DND-41 (cell line): Measurements from ENCODE around the gene NOC3L.

Source experiments
- ATAC-seq: fragments of 200-7000 bp; cut with Tn5 transposase; 3 replicates; pipeline ENCODE4 v1.9.1; 2021; ENCODE audit warnings: low read depth; ENCODE audit not compliant: insufficient read depth
- DNase-seq: peaks from one replicate; pipeline ENCODE4 v3.0.0-alpha.2; 2020
- H2AFZ ChIP-seq: 2 replicates; pipeline ENCODE4 v1.6.0; 2012; ENCODE audit warnings: low read depth, low read length
- H3K27ac ChIP-seq: 2 replicates; pipeline ENCODE4 v1.5.1; 2012; ENCODE audit warnings: low read length, inconsistent platforms
- H3K27me3 ChIP-seq: fragments of 200-600 bp; sonication (generic); 2 replicates; pipeline ENCODE4 v1.6.0; 2012; ENCODE audit warnings: low read length, mild to moderate bottlenecking, inconsistent platforms; ENCODE audit not compliant: insufficient read depth, poor library complexity
- H3K36me3 ChIP-seq: 2 replicates; pipeline ENCODE4 v1.5.1; 2012; ENCODE audit warnings: low read length, inconsistent platforms; ENCODE audit not compliant: insufficient read depth
- H3K4me1 ChIP-seq: 2 replicates; pipeline ENCODE4 v1.5.1; 2012; ENCODE audit warnings: mild to moderate bottlenecking, low read length; ENCODE audit not compliant: insufficient read depth
- H3K4me2 ChIP-seq: 2 replicates; pipeline ENCODE4 v1.6.0; 2012; ENCODE audit warnings: mild to moderate bottlenecking, moderate library complexity, low read length, inconsistent platforms; ENCODE audit not compliant: insufficient read depth
- H3K4me3 ChIP-seq, 2 experiments: fragments of 200-600 bp in 1 of 2; shearing (Covaris generic) in 1 of 2; 2 replicates each; pipeline ENCODE4 v1.5.1; 2012 to 2016; ENCODE audit warnings: inconsistent platforms in 2 of 2, low read length in 2 of 2, mild to moderate bottlenecking in 2 of 2, low read depth in 1 of 2, moderate library complexity in 1 of 2
- H3K79me2 ChIP-seq: 2 replicates; pipeline ENCODE4 v1.6.0; 2012; ENCODE audit warnings: low read length, inconsistent platforms; ENCODE audit not compliant: insufficient read depth
- H3K9ac ChIP-seq: 2 replicates; pipeline ENCODE4 v1.6.0; 2012; ENCODE audit warnings: low read depth, mild to moderate bottlenecking, inconsistent platforms, low read length, moderate library complexity
- H3K9me3 ChIP-seq: 2 replicates; pipeline ENCODE4 v1.5.1; 2012; ENCODE audit warnings: low read length, moderate library complexity, mild to moderate bottlenecking, inconsistent platforms; ENCODE audit not compliant: insufficient read depth, severe bottlenecking
- H4K20me1 ChIP-seq: 2 replicates; pipeline ENCODE4 v1.6.0; 2012; ENCODE audit warnings: low read length; ENCODE audit not compliant: insufficient read depth
- EZH2 ChIP-seq: IDR thresholded peaks from 3 replicates; pipeline ENCODE4 v1.6.1; 2012; ENCODE audit warnings: borderline replicate concordance, low read depth, mild to moderate bottlenecking, moderate library complexity, low read length, inconsistent platforms; ENCODE audit not compliant: severe bottlenecking
- TF ChIP-seq, protein P1 (sequence below): IDR thresholded peaks from 2 replicates; pipeline ENCODE4 v1.5.1; 2012; ENCODE audit warnings: borderline replicate concordance, low read length, moderate library complexity, mild to moderate bottlenecking; ENCODE audit not compliant: poor library complexity, severe bottlenecking; ENCODE audit errors: extremely low read depth

The NOC3L gene

DNA sequence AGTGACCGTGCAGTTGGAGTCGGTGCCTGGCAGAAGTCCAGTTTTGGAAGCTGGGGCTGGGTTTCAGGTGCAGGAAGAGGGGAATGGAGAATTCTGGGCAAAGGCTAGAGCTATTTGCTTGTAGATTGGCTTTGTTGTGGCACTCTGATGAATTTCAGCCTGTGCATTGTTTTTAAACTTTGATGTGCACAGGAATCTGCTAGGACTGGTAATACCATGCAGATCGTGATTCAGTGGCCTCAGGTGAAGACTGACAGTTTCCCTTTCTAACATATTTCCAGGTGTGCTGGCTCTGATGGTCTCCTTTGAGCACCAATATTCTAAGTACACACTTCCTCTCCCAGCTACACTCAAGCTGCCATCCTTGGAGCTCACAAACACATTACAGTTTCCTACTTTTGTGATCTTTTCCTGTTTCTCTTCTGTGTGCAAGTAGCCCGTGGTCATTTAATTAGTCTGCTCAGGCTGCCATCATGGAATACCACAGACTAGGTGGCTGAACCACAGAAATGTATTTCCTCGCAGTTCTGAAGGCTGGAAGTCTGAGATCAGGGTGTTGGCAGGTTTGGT, 55.6 kb downstream of the NOC3L start:
- no peak for DNase-seq
- TF ChIP-seq EZH2 = no peak
- TF ChIP-seq, protein P1, sequence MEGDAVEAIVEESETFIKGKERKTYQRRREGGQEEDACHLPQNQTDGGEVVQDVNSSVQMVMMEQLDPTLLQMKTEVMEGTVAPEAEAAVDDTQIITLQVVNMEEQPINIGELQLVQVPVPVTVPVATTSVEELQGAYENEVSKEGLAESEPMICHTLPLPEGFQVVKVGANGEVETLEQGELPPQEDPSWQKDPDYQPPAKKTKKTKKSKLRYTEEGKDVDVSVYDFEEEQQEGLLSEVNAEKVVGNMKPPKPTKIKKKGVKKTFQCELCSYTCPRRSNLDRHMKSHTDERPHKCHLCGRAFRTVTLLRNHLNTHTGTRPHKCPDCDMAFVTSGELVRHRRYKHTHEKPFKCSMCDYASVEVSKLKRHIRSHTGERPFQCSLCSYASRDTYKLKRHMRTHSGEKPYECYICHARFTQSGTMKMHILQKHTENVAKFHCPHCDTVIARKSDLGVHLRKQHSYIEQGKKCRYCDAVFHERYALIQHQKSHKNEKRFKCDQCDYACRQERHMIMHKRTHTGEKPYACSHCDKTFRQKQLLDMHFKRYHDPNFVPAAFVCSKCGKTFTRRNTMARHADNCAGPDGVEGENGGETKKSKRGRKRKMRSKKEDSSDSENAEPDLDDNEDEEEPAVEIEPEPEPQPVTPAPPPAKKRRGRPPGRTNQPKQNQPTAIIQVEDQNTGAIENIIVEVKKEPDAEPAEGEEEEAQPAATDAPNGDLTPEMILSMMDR = no peak

DNA sequence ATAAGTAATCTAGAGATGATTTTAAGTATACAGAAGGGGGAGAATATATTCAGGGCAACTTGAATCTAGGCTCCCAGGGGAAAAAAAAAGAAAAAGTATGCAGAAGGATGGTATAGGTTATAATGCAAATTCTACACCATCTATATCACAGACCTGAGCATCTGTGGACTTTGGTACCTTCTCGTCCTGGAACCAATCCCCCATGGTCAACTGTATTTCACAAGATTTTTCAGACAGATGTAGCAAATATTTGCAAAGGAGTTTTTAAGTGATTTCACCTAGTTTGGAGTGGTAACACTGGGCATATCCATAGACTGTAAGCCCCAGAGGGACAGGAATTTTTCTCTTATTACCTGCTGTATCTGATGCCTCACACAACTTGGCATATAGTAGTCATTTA, 58.8 kb downstream of the NOC3L start:
- H3K27ac ChIP-seq = no peak overlapping the region
- H3K79me2 ChIP-seq = no peaks in the 10 kb centered on the region
- no peak overlapping the region for H3K4me3 ChIP-seq
- no peak overlapping the region for H2AFZ ChIP-seq
- no peak overlapping the region for H3K4me2 ChIP-seq
- peaks cover 6% of the 10 kb centered on the region; the same call in 1 of the 2 replicates for H3K4me1 ChIP-seq
- DNase-seq (no peak), ATAC-seq (no peak)
- TF ChIP-seq EZH2 = no peak
- TF ChIP-seq, protein P1 = no peak
- H3K9ac ChIP-seq = no peak overlapping the region
- H3K9me3 ChIP-seq = no peaks in the 10 kb centered on the region
- no peaks in the 10 kb centered on the region for H3K36me3 ChIP-seq
- peaks cover 19% of the 10 kb centered on the region; the same call in 1 of the 2 replicates for H4K20me1 ChIP-seq
- H3K27me3 ChIP-seq = peaks cover 57% of the 10 kb centered on the region

More for the DNA sequence above, 55.6 kb downstream of the NOC3L start:
- Histone ChIP-seq H3K9ac (no peak overlapping the region), H3K4me1 (no peaks in the 10 kb centered on the region), H4K20me1 (peaks cover 16% of the 10 kb centered on the region), H3K27ac (no peak overlapping the region), H3K79me2 (no peaks in the 10 kb centered on the region), H3K4me3 (no peak overlapping the region), H2AFZ (no peak overlapping the region), H3K36me3 (no peaks in the 10 kb centered on the region), H3K9me3 (no peaks in the 10 kb centered on the region), H3K27me3 (peaks cover 73% of the 10 kb centered on the region), H3K4me2 (no peak overlapping the region)
- no peak for ATAC-seq

DNA sequence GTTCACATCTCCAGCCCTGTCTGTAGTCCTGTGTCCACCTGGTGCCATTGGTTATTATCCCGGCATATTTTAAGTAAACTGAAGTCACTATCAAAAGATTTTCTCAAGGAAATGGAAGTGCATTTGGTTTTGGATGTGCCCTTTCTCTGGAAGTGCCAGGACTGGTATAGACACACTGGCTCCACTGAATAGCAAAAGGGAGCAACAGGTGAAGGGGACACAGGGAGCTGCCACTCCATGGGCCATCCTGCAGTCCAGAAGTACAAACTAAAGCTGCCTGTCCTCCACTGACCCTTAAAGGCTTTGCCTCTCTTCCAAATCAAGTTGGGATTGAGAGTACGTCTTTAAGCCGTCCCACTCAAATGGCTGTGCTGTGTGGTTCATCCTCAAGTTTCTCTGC, 62.7 kb downstream of the NOC3L start:
- Histone ChIP-seq H3K4me3 (no peak overlapping the region), H3K27ac (no peak overlapping the region), H3K4me1 (peaks cover 8% of the 10 kb centered on the region; the same call in 1 of the 2 replicates), H3K9ac (no peak overlapping the region), H2AFZ (no peak overlapping the region), H4K20me1 (peaks cover 14% of the 10 kb centered on the region; the same call in 1 of the 2 replicates), H3K36me3 (no peaks in the 10 kb centered on the region), H3K4me2 (no peak overlapping the region), H3K27me3 (peaks cover 38% of the 10 kb centered on the region), H3K79me2 (no peaks in the 10 kb centered on the region), H3K9me3 (no peaks in the 10 kb centered on the region)
- no peak for DNase-seq
- no peak for TF ChIP-seq EZH2
- no peak for ATAC-seq

DNA sequence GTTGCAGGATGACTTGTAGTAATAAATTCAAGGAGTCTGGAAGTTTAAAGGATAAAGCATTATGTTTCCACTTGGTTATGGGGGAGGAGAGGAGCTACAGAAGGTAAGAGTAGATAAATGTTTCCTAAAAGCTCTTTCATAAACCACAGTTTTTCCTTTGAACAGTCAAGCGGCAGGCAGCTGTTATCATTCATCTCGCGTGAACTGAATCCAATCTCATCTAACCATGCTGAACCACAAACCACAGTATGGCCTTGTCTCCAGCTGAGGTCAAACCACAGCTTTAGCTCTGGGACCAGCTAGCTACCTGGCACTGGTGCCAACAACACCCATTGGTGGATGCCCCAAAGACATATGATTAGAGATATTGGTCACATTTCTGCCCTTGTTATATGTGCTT, 63.3 kb downstream of the NOC3L start:
- Histone ChIP-seq H3K79me2 (no peaks in the 10 kb centered on the region), H4K20me1 (peaks cover 14% of the 10 kb centered on the region; the same call in 1 of the 2 replicates), H3K4me3 (no peak overlapping the region), H3K27me3 (peaks cover 34% of the 10 kb centered on the region), H3K4me1 (peaks cover 8% of the 10 kb centered on the region; the same call in 1 of the 2 replicates), H3K27ac (no peak overlapping the region), H3K9me3 (no peaks in the 10 kb centered on the region), H2AFZ (no peak overlapping the region), H3K4me2 (no peak overlapping the region), H3K9ac (no peak overlapping the region), H3K36me3 (no peaks in the 10 kb centered on the region)
- DNase-seq (peak; percentile 70), ATAC-seq (peak; percentile 97)
- TF ChIP-seq, protein P1 = no peak
